ENCODE measurements around the gene APC.

Gene APC

DNA sequence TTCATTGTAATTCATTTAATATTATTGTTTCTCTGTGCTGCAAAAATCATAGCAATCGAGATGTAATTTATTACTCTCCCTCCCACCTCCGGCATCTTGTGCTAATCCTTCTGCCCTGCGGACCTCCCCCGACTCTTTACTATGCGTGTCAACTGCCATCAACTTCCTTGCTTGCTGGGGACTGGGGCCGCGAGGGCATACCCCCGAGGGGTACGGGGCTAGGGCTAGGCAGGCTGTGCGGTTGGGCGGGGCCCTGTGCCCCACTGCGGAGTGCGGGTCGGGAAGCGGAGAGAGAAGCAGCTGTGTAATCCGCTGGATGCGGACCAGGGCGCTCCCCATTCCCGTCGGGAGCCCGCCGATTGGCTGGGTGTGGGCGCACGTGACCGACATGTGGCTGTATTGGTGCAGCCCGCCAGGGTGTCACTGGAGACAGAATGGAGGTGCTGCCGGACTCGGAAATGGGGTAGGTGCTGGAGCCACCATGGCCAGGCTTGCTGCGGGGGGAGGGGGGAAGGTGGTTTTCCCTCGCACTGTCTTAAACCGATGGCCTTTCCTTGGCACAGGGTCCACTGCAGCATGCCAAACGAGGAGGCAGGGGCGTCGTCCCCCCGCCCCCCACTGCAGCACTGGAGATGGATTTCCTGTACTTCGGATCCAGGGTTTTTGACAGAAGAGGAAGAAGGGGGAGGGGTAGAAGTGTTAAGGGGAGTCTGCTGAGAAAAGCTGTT, at the start of gene APC:
Gene APC (plus strand): TSS at position 423 of the 728 bp plus-strand sequence. CDS start 17,006 bp downstream, outside the sequence.
- DNase-seq (ENCODE audit: extremely low spot score, insufficient read length, low read depth) = peak; percentile 76
- peak; percentile 90 for FAIRE-seq

DNA sequence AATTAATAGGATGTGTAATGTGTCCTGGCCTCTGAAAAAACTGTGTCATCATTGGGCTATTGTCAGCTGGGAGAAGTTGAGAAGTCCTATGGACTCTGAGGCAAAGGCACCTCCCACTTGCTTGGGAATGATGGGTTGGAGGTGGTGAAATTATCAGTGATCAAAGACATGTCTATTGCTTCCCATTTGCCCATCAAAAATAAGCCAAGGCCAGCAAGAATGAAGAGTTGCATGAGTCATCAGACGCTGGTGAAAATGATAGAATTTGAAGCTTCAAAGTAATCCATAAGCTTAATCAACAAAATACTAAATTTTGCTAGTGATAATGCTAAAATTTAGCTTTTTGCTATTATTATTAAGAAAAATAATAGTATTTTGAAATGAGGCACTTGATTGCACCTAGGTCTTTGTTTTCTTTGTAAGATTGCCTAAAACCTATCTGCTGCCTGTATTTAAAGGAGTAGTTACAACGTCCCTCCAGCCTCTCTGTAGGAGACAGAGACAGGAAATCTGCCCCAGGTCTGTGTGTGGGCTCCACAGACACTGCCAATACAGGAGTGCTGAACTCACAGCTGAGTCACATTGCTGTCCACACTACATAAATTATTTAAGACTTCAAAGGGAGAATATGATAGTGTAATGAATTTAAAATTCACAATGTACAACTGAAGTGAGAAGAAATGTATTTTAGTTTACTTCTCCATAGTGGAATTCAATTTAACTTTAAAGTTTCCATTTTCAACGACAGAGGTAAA, 48.4 kb upstream of the APC start:
- FAIRE-seq (no peak), DNase-seq (ENCODE audit: extremely low spot score, insufficient read length, low read depth) (no peak)

DNA sequence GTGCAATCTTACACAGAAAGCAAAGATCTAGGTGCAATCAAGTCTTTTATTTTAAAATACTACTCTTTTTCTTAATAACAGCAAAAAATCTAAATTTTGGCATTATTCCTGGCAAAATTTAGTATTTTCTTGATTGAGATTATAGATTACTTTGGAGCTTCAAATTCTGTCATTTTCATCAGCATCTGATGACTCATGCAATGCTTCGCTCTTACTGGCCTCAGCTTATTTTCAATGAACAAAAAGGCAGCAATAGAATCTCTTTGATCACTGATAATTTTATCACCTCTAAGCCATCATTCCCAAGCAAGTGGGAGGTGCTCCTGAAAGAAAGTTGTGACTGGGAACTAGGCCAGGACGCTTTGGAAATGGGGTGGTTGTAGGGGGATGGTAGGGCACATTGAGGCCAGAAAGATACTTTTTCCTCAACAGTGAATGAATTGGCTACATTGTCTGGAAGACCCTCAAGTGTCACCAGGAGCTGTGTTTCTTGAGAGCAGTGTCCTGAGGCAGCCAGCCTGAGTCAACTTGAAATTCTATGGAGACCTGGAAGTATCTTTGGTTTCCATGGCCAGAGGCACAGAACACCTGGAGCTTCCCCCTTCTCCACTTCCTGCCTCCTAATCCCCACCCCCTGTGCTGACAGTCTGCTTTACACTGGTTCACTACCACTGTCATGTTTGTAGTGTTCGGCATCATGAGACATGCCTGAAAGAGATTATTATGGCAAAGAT, 46.9 kb upstream of the APC start:
- FAIRE-seq = no peak
- no peak for DNase-seq (ENCODE audit: extremely low spot score, insufficient read length, low read depth)

DNA sequence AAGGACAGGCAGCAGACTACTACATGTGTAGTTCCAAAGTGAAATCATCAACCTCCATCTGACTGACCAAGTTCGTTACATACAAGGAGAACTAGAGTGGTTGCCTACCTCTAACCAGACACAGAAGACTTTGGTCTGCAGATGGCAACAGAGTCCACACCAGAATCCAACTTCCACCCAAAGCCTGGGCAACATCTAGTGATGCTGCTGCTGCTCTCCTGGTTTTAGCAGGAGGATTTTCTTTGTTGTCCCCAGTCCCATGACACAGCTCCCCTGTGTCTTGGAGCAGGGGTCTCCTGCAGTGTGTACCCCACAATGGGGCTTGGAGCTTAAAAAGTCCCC, 46.4 kb upstream of the APC start:
- no peak for DNase-seq (ENCODE audit: extremely low spot score, insufficient read length, low read depth)
- no peak for FAIRE-seq

DNA sequence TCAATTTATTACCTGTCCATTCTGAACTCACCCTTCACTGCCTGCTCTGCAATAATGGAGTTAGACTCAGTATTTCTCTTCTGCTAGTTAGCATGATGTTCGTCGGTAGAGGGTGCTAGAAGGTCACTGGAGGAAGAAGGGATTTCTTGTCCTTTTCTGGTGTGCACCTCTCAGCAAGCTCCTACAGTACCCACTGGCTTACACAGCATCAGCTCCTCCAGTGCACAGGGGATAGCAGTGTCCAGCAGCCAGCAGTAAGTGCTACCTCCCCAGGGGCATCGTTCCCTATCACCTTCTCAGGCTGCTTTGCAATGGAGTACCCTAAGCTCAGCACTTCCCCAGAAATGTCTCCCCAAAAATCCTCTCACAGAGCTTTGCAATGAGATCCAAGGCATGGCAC, 45.9 kb upstream of the APC start:
- peak; percentile 48 for FAIRE-seq
- no peak for DNase-seq (ENCODE audit: extremely low spot score, insufficient read length, low read depth)

DNA sequence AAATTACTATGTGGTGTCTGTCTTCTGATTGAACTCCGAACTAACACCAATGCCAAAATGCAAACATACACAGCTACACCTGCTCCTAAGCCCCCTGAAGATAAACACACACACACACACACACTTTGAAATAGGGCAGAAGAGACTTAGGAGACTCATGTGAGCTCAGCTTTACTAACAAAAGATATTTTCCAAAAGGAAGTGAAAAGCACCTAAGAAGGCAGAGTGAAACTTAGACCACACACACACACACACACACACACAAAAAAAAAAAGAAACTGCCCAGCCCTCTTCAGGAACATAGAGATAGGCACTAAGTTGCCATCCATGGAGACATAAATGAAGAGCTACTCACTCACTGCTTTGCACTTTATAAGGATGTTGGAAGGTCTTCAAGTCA, 45.2 kb upstream of the APC start:
- peak; percentile 62 for FAIRE-seq

DNA sequence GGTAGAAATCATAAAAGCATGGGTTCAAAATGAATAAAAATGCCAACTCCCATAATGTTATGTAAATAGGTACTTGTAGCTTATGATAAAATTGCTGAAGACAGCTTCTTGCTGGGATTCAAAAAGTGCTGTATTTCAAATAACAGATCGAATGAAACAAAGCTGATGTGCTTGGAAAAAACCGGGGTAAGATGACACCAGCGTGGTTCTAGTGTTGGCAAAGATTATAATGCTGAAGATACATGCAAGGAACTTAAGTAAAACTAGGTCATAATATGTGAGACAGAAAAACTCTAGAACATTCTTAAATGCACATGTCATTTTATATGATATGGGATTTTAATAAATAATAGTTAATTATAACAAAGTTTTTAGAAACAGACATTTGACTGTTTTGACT, 44.4 kb upstream of the APC start:
- no peak for FAIRE-seq
- DNase-seq (ENCODE audit: extremely low spot score, insufficient read length, low read depth) = no peak

More for the DNA sequence above, 45.2 kb upstream of the APC start:
- no peak for DNase-seq (ENCODE audit: extremely low spot score, insufficient read length, low read depth)

DNA sequence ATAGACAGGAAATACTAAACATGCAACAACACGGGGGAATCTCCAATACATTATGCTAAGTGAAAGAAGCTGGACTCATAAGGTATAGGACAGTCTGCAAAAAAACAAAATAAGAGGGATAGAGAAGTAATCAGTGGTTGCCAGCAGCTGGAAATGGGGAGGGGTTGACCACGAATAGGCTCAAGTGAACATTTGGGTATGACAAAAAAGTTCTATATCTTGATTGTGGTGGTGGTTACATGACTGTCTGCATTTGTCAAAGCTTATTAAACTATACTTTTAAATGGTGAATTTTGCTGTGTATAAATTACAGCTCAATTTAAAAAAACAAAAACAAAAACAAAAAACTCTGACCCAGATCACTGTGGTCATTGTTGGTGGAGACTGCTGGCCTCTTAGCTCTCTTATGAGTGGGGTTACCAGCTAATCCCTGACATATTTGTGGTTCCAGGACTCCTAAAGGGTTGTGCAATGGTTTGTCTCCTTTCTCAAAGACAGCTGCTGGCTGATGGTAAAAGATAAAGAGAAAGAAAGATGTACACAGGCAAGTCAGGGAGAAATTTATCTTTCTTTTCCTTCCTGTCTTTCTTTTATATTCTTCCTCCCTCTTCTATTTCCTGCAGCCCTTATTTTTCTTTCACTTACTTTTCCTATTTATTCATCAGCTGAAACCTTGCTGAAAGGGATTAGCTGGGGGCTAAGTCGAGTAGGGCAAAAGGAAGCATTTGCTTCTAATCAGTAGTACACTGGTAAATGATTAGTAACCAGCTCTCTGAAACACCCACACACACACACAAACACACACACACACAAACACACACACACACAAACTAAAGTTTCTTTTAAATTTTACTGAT, 42.6 kb upstream of the APC start:
- DNase-seq (ENCODE audit: extremely low spot score, insufficient read length, low read depth) (no peak), FAIRE-seq (no peak)

DNA sequence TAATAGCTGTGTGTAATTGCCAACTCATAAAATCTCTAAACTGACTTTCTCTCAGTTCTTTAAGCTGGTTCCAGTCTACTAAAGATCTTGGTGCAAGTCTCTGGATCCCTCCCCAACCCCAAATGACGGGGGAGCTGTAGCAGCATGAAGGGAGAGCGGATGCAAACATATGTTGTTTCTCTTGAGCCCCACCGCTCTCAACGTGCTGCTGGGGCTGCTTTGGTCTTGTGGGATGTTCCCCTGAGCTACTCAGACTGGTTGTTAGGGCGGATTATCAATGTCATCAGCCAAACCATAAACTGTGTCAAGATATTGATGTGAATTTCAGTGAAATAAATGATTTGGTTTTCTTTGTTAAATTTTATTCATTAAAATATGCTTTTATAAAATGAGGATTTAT, 40.9 kb upstream of the APC start:
- FAIRE-seq = no peak

DNA sequence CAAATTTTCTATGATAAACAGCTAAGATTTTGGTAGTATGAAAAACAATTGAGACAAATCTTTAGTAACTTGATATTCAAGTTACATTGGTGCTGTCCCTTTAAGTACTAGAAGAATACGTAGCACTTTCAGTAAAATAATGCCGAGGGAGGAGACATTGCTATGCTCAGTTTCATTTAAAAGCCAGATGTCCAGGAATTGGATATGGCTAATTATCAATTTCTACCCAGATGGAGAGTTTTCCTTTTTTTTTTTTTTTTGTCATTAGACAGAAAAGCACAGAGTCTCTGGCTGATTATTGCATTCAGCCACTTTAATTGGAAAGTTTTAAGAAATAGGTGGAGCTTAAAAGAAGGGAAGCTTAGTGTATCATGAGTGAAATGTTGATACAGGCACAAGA, 40.4 kb upstream of the APC start:
- DNase-seq (ENCODE audit: extremely low spot score, insufficient read length, low read depth) (no peak), FAIRE-seq (no peak)

More for the DNA sequence above, 40.9 kb upstream of the APC start:
- no peak for DNase-seq (ENCODE audit: extremely low spot score, insufficient read length, low read depth)

DNA sequence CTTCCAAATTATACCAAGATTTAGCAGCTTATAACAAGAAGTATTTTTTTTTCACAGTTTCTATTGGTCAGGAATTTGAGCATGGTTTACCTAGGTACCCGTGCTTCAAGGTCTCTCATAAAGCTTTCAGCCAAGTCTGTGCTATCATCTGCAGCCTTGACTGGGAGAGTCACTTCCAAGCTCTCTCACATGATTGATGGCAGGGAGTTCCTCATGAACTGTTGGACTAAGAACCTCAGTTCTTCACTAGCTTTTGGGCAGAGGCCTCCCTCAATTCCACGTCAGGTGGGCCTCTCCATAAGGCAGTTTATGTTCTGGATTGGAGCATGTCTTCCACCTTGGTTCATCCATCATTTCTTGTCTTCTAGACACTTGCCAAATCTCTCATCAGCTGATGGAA, 39.9 kb upstream of the APC start:
- FAIRE-seq (no peak), DNase-seq (ENCODE audit: extremely low spot score, insufficient read length, low read depth) (no peak)

DNA sequence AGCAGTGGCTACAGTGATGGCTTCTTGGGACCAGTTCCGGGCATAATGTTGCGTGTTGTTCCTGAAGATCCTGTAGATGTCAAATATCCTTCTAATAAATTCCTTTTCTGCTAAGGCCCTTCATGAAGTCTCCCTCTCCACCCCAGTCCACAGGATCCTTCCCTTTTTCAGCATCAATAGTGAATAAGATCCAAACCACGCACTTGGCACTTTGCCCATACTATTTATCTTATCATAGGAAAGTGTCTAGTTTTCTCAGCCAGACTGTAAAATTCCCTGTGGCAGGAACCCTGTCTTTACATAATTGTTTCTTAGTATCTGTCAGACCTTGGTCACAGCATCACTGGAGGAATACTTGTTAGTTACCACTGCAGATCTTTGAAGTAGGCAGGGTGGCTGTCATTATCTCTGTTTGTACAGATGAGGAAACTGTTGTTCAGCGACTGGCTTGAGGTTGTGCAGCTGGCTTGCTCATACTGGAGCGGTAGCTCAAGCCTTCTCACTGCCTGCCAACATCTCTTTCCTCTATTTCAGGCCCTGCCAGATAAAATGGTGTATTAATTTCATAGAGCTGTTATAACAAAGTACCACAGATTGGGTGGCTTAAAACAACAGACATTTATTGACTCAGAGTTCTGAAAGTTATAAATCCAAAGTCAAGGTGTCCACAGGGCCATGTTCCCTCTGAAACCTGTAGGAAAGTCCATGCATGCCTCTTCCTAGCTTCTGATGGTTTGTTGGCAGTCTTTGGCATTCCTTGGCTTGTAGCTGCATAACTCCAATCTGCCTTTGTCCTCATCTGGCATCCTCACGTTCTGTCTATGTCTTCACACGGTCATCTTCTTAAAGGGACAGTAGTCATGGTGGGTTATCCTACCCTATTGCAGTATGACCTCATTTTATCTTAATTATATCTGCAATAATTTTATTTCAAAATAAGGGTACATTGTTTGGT, 33.5 kb upstream of the APC start:
- FAIRE-seq (no peak), DNase-seq (ENCODE audit: extremely low spot score, insufficient read length, low read depth) (no peak)

DNA sequence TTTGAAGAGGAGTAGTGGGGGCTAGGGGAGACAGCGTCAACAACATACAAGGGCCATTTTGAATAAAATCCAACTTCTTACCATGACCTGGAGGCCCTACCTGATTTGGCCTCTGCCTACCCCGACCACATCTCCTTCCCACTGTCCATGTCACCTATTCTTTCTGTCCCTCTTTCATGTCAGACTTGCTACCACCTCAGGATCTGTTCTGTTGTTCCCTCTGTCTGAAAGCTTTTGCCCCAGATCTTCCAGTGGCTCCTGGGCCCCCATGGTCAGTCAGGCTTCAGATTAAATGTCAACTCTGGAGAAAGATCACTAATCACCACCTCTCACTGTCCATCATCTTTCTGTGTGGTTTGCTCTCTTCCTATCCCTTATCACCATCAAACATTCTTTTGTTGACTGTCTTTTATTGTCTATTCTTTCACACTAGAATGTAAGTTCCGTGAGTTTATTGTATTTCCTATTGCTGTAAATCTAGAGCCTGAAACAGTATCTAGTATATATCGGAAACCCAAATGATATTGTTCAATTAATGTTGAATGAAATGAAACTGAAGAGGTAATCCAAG, 31.2 kb upstream of the APC start:
- FAIRE-seq (no peak), DNase-seq (ENCODE audit: extremely low spot score, insufficient read length, low read depth) (no peak)

DNA sequence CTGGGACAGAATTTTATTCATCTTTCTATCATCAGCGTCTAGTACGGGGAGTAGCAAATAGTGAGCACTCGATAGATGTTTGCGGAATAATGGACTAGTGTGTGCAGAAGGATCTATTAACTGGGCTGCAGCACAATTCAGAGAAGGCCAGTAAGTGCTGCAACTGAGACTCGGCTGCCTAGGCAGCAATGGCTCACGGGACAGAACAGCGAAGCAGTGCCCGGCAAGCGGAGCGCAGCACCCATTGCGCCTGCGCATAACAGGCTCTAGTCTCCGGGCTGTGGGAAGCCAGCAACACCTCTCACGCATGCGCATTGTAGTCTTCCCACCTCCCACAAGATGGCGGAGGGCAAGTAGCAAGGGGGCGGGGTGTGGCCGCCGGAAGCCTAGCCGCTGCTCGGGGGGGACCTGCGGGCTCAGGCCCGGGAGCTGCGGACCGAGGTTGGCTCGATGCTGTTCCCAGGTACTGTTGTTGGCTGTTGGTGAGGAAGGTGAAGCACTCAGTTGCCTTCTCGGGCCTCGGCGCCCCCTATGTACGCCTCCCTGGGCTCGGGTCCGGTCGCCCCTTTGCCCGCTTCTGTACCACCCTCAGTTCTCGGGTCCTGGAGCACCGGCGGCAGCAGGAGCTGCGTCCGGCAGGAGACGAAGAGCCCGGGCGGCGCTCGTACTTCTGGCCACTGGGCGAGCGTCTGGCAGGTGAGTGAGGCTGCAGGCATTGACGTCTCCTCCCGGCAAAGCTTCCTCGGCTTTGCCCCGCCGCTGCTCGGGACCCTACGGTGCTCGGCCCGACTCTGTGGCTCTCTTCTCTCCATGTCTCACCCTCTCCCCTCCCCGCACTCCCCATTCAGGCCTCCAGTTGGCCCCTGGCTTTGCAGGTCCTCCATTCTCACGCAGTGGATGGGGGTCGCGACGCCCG, 30.2 kb upstream of the APC start:
- FAIRE-seq (peak; percentile 97), DNase-seq (ENCODE audit: extremely low spot score, insufficient read length, low read depth) (peak; percentile 99)

DNA sequence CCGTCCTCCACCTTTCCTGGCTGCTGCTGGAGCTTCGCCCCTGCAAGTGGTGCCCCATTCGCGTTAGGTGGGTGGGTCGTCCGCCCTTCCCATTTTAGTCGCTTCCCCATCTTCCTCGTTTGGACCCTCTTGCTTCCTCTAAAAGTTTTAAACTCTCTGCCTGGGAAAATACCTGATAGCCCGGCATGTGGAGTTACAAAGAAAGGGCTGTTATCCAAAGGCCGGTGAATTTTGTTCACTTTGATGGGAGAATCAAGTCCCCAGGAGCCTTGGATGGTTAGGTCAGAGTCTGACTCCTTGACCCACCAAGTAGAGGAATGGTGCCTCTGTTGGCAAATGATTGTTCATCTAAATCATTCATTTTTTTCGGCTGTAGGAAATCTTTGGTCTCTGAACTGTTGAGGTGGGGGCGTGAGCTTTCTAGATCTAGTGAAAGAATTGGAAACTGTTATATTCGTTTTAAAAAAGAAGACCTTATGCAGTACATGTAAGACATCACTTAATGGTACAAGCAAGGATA, 29.5 kb upstream of the APC start:
- no peak for FAIRE-seq
- no peak for DNase-seq (ENCODE audit: extremely low spot score, insufficient read length, low read depth)

DNA sequence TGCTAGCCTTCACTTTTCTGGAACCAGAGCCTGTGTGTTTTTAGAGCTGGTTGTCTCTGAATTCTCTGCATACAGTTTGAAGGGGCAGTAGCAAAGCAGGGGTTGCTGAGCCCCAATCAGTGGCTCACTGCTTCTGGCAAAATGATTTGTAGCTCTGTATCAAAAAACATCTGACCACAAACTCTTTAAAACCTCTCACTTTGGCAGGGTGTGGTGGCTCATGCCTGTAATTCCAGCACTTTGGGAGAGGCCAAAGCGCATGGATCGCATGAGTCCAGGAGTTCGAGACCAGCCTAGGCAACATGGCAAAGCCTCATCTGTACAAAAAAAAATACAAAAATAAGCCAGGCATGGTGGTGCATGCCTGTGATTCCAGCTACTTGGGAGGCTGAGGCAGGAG, 28.3 kb upstream of the APC start:
- DNase-seq (ENCODE audit: extremely low spot score, insufficient read length, low read depth) (no peak), FAIRE-seq (no peak)

DNA sequence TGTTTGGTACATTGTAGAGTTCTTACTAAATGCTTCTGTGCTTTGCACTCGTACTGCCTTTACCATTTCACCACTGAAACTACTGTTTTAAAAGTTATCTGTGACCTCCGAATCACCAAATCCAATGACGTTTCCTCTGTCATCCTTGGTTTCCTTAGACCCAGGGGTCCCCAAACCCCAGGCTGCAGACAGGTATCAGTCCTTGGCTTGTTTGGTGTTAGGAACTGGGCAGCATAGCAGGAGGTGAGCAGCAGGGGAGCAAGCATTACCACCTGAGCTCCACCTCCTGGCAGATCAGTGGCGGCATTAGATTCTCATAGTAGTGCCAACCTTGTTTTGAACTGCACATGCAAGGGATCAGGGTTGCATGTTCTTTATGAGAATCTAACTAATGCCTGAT, 26.8 kb upstream of the APC start:
- FAIRE-seq (no peak), DNase-seq (ENCODE audit: extremely low spot score, insufficient read length, low read depth) (no peak)

DNA sequence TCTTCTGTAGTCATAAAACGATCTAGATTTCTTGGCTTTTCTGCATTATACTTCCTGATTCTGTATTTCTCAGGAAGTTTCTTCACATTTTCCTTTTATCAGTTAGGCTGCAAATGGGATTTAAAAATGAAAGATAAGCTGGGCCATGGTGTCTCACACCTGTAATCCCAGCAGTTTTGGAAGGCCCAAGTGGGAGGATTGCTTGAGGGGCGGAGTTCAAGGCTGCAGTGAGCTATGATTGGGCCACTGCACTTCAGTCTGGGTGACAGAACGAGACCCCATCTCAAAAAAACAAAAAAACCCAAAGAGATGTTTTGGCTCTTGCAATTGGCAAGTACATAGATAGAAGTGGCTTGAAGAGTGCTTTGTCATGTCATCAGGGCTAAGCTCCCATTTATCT, 26.2 kb upstream of the APC start:
- FAIRE-seq = no peak

More for the DNA sequence above, 26.2 kb upstream of the APC start:
- no peak for DNase-seq (ENCODE audit: extremely low spot score, insufficient read length, low read depth)

All from GM18507 (cell line).